Uterus (tissue), 2 donors: ENCODE results near the gene SIX6.

Source experiments
- POLR2A ChIP-seq, 2 donors: fragments of 450-650 bp; IDR thresholded peaks; one replicate each; pipeline ENCODE4 v1.6.1; 2016; ENCODE audit warnings: antibody characterized with exemption in 2 of 2, mild to moderate bottlenecking in 1 of 2, moderate library complexity in 1 of 2
- TF ChIP-seq, protein P1 (sequence below), 4 experiments: fragments of 200-600 bp in 2 of 4; fragments of 450-650 bp in 2 of 4; sonication (generic) in 2 of 4; IDR thresholded peaks; one replicate each; pipeline ENCODE4 v1.5.1; 2016 to 2019; ENCODE audit warnings: antibody characterized with exemption in 4 of 4, mild to moderate bottlenecking in 2 of 4, moderate library complexity in 1 of 4

DNA sequence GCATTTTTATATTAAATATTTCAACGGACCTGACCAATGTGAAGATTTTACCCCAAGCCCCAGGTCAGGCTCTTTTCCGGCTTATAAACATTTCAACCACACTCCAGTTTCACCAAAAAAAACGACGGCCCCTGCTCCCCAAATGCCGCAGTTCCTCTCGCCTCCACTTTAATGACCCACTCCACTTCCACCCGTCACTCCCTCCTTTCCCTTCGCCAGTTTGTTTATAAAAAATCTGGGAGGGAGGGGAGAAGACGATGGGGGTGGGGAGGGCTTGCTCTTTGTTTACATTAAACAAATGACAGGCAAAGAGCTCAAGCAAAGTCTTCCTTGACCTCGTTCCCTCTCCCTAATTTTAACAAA is 5.4 kb downstream of the SIX6 start:
- TF ChIP-seq, protein P1, sequence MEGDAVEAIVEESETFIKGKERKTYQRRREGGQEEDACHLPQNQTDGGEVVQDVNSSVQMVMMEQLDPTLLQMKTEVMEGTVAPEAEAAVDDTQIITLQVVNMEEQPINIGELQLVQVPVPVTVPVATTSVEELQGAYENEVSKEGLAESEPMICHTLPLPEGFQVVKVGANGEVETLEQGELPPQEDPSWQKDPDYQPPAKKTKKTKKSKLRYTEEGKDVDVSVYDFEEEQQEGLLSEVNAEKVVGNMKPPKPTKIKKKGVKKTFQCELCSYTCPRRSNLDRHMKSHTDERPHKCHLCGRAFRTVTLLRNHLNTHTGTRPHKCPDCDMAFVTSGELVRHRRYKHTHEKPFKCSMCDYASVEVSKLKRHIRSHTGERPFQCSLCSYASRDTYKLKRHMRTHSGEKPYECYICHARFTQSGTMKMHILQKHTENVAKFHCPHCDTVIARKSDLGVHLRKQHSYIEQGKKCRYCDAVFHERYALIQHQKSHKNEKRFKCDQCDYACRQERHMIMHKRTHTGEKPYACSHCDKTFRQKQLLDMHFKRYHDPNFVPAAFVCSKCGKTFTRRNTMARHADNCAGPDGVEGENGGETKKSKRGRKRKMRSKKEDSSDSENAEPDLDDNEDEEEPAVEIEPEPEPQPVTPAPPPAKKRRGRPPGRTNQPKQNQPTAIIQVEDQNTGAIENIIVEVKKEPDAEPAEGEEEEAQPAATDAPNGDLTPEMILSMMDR (IDR thresholded peaks at IDR 0.05) = no peak
- no peak for TF ChIP-seq POLR2A (IDR thresholded peaks at IDR 0.05)
